HuH-7.5 (cell line): ENCODE data around the gene CREB3.

Experiments
- DNase-seq: peaks from one replicate; pipeline ENCODE4 v3.0.0; 2011; ENCODE audit warnings: low spot score

The CREB3 gene

GRCh38 chr9:35781066-35781465, 48.6 kb downstream of the CREB3 start:
- DNase-seq, result no peak

GRCh38 chr9:35783418-35783817, 51.0 kb downstream of the CREB3 start:
- DNase-seq, result no peak
